ENCODE measurements around the gene PACS2.

DNA sequence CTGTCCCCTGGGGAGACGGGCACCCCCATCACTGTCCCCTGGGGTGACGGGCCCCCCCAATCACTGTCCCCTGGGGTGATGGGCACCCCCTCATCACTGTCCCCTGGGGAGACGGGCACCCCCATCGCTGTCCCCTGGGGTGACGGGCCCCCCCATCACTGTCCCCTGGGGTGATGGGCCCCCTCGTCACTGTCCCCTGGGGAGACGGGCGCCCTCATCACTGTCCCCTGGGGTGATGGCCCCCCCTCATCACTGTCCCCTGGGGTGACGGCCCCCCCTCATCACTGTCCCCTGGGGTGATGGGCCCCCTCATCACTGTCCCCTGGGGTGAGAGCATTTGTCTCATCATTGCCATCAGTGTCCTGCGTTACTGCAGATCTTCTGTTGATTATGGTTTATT is 38.6 kb downstream of the PACS2 start:
- TF ChIP-seq CBX5 (IDR thresholded peaks at IDR 0.05; ENCODE audit: low read depth, low read length): no peak
- TF ChIP-seq POLR2AphosphoS5 (IDR thresholded peaks at IDR 0.05; ENCODE audit: low read depth, low read length): no peak
- TF ChIP-seq, protein P1, sequence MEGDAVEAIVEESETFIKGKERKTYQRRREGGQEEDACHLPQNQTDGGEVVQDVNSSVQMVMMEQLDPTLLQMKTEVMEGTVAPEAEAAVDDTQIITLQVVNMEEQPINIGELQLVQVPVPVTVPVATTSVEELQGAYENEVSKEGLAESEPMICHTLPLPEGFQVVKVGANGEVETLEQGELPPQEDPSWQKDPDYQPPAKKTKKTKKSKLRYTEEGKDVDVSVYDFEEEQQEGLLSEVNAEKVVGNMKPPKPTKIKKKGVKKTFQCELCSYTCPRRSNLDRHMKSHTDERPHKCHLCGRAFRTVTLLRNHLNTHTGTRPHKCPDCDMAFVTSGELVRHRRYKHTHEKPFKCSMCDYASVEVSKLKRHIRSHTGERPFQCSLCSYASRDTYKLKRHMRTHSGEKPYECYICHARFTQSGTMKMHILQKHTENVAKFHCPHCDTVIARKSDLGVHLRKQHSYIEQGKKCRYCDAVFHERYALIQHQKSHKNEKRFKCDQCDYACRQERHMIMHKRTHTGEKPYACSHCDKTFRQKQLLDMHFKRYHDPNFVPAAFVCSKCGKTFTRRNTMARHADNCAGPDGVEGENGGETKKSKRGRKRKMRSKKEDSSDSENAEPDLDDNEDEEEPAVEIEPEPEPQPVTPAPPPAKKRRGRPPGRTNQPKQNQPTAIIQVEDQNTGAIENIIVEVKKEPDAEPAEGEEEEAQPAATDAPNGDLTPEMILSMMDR (IDR thresholded peaks at IDR 0.05; ENCODE audit: control extremely low read depth in 1 of 3, insufficient read depth in 1 of 3, low read depth in 1 of 3, low read length in 3 of 3): no peak

All from H1 (cell line).